ENCODE results near the gene ZFC3H1. TPM values are rescaled to one million over a fixed set of nuclear protein-coding genes. Genes with fewer than 3 reads are reported as not detected.

Gene ZFC3H1
- total RNA-seq, 1 donor: 47.1 TPM

DNA sequence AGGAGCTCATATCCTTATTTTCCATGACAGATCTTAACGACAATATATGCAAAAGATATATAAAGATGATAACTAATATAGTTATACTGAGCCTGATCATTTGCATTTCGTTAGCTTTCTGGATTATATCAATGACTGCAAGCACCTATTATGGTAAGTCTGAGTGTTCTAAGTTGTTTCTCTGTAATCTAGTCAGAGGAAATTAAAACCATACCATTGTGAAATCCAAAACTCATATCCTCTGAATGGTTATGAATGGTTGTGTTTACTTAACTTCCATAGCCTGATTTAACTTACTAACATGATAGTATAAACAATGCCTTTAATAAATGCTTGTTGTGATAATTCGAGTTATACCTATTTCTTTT is 23.0 kb upstream of the ZFC3H1 start:
- TF ChIP-seq, protein P1, sequence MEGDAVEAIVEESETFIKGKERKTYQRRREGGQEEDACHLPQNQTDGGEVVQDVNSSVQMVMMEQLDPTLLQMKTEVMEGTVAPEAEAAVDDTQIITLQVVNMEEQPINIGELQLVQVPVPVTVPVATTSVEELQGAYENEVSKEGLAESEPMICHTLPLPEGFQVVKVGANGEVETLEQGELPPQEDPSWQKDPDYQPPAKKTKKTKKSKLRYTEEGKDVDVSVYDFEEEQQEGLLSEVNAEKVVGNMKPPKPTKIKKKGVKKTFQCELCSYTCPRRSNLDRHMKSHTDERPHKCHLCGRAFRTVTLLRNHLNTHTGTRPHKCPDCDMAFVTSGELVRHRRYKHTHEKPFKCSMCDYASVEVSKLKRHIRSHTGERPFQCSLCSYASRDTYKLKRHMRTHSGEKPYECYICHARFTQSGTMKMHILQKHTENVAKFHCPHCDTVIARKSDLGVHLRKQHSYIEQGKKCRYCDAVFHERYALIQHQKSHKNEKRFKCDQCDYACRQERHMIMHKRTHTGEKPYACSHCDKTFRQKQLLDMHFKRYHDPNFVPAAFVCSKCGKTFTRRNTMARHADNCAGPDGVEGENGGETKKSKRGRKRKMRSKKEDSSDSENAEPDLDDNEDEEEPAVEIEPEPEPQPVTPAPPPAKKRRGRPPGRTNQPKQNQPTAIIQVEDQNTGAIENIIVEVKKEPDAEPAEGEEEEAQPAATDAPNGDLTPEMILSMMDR (IDR thresholded peaks at IDR 0.05; ENCODE audit: insufficient read depth, low read depth, low read length): no peak
- peak; percentile 51 for DNase-seq (ENCODE audit: low read depth)
- H3K4me3 ChIP-seq (ENCODE audit: low read depth, low read length): peak overlapping the region; percentile 85

DNA sequence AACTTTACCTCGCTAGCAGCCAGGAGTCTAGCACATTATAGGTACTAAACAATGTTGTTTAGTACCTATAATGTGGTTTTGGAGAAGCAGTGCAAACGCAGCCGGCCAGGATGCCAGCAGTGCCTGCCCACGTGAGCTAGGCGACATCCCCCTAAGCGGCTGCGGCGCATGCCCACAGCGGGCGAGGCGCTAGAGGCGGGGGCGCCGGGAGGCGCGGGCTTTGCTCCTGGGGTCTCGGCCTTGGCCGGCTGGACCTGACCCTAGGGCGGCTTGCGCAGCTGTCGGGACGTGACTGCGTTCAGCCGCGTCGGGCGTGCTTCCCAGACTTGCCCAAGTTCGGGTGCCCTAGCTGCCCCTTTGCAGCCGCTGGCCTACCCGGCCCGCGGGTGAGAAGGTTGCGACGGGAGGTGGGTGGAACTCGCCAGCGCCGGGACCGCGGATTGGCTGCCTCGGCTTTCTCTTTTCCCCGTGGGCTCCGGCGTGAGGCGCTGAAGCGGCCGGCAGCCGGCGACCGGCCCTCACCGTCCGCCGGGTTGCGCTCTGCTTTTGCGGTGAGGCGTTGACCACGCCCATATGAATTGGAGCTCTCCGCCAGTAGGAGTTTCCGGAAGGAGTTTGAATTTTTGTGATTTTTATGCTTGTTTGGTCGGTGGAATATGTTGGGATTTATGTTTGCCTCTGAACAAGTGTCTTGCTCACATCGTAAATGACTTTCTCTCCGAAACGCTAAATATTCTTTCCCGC is 22.4 kb upstream of the ZFC3H1 start, which contains the start of gene TMEM19:
Gene TMEM19, plus strand, starts transcription at position 169 of the 744 bp plus-strand sequence. CDS start 599 bp downstream, outside the sequence.
- peak within 1 kb of the TSS; percentile 85 for H3K4me3 ChIP-seq (ENCODE audit: low read depth, low read length)
- peak; percentile 91 for DNase-seq (ENCODE audit: low read depth)
- TF ChIP-seq, protein P1 (IDR thresholded peaks at IDR 0.05; ENCODE audit: insufficient read depth, low read depth, low read length): peak; percentile 29

DNA sequence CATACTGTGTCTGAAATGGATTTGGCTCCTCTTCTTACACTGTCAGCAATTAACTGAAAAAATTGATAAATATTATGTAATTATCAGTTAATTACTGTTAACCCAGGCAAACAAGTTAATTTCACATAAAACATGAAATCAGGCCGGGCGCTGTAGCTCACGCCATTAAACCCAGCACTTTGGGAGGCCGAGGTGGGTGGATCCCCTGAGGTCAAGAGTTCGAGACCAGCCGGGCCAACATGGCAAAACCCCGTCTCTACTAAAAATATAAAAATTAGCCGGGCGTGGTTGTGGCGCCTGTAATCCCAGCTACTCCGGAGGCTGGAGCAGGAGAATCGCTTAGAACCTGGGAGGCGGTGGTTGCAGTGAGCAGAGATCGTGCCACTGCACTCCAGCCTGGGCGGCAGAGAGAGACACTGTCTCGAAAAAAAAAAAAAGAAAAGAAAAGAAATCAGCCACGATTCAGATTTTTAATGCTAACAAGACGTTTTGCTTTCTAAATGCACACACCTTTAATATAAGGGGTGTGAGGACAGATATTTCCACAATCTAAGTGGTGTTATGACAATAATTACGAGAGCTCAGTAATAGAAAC is 21.8 kb upstream of the ZFC3H1 start:
- no peak for DNase-seq (ENCODE audit: low read depth)
- TF ChIP-seq, protein P1 (IDR thresholded peaks at IDR 0.05; ENCODE audit: insufficient read depth, low read depth, low read length): no peak
- peak overlapping the region; percentile 85 for H3K4me3 ChIP-seq (ENCODE audit: low read depth, low read length)

DNA sequence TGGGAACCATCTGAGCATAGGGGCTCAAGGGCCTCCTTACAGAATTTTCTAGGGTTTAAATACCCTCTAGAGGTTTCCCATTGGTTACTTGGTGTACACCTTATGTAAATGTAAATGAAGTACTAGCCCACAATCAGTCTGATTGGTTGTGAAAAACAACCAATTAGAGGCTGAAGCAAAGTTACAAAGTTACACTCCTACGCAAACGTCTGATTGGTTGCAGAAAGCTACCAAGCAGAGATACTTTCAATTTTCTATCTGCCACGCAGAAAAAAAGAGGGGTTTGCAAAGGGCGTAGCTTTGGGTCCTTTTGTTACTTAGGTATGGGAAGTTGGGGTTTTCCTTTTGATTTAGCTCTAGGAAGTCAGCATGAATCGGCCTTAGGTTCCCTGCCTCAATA is 20.4 kb upstream of the ZFC3H1 start:
- H3K4me3 ChIP-seq (ENCODE audit: low read depth, low read length): no peak overlapping the region
- peak; percentile 14 for DNase-seq (ENCODE audit: low read depth)
- TF ChIP-seq, protein P1 (IDR thresholded peaks at IDR 0.05; ENCODE audit: insufficient read depth, low read depth, low read length): no peak

DNA sequence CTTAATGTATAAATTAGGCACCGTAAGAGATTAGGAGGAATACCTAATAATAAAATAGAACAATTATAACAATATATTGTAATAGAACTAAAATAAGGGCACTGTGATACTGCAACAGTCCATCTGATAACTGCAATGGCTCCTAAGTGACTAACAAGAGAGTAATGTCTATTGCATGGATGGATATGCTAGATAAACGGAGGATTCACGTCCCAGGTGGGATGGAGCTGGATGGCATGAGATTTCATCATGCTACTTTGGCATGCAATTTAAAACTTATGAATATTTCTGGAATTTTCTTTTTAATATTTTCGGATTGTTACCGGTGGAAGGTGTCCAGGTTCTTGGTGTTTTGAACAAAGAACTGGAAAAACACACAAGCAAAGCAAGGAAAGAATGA is 20.0 kb upstream of the ZFC3H1 start:
- TF ChIP-seq, protein P1 (IDR thresholded peaks at IDR 0.05; ENCODE audit: insufficient read depth, low read depth, low read length): no peak
- no peak for DNase-seq (ENCODE audit: low read depth)
- no peak overlapping the region for H3K4me3 ChIP-seq (ENCODE audit: low read depth, low read length)

DNA sequence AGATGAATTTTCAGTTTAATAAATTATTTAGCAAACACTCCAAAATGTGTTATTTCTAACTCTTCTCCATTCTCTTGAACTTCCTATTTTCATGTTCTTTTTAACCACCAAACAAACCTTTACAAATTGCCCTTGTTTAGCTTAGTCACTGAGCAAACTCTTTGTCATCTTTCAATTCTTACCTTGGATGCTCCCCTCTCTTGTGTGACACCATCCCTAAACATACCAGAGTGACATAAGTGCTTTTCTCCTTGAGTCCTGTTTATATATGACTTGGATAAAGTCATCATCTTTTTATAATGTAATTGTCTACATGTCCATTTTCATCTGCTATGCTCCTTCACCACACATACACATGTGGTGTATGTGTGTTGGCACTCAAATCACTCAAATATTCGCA is 18.8 kb upstream of the ZFC3H1 start:
- no peak overlapping the region for H3K4me3 ChIP-seq (ENCODE audit: low read depth, low read length)
- TF ChIP-seq, protein P1 (IDR thresholded peaks at IDR 0.05; ENCODE audit: insufficient read depth, low read depth, low read length): no peak
- DNase-seq (ENCODE audit: low read depth): no peak
